GM21367 (cell line): ENCODE data around the gene ABCC8.
"Not testable (repeated sequence)": the region's sequence is repeated elsewhere in the genome, so short reads cannot be mapped to it uniquely, and the experiment has no call there.

ENCODE experiments used
- ATAC-seq: cut with Tn5 transposase; IDR thresholded peaks from one replicate; pipeline ENCODE4 v1.9.1; 2021; ENCODE audit not compliant: unreplicated experiment

The ABCC8 gene

DNA sequence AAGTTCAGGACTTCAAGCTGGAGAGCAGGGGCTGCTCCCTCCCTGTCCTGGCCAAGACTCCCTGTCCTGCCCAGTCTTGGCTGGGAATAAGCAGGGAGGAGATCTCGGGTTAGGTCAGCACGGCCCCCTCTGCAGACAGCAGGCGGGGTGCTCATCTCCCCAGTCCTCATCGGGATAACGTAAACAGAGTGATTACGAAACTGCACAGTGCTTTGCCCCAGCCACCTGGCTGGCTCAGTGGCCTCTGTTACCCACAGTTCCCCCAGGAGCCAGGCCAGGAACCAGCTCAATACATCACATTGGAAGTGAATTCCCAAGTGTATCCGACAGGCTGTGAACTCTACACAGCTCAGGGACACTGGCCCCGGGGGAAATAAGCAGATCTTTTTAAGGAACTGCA, 45.5 kb downstream of the ABCC8 start:
- ATAC-seq: no peak

DNA sequence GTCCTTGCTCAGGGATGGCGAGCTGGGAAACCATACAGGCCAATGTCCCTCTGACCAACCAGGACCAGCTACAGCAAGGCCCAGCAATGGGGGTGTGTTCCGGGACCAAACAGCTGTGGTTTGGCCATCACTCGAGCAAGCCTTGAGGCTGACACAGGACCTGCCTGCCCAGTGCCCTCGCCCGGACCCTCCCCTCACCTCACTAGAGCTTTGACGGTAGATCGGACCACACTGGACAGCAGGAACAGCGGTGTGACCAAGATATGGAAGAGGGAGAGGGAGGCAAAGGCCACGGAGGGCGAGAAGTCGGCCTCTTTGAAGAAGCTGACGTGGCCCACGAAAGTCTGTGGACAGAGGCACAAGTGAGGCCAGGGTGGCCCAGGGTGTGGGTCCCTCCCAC, 46.0 kb downstream of the ABCC8 start:
- no peak for ATAC-seq

DNA sequence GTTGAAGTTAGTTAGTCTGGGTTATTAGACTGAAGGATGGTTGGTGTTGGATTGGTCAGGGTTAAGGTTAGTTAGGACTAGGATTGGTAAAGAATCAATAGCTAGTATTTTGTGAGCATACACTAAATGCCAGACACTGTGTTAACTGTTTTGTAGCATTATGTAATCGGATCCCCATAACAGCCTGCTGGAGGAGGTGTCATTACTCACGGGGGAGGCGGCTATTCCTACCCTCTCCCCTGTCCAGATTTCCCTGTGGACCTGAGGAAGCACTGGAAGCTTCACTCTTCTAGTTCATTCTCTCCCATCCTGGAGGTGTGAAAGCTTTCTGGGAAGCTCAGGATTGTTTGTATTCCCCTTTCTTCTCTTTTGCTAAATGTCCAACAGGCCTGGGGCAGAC, 47.7 kb downstream of the ABCC8 start:
- ATAC-seq: no peak

DNA sequence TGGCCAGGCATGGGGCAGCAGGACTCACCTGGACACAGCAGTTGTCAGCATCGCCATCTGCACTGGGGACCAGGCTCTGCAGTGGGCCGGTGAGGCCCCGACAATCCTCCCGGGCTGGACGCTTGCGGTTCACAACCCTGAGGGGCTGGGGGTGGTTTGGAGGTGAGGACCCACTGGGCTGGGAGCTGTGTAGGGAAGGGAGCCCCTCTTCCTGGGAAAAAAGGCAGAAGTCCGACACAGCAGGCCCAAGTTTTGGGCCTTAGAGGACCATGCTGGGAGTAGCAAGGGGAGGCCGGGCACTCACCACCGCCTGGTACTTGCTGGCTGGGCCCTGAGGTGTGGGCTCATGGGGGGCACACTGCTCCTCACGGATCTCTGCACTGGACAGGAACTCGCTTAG, 48.4 kb downstream of the ABCC8 start:
- no peak for ATAC-seq

DNA sequence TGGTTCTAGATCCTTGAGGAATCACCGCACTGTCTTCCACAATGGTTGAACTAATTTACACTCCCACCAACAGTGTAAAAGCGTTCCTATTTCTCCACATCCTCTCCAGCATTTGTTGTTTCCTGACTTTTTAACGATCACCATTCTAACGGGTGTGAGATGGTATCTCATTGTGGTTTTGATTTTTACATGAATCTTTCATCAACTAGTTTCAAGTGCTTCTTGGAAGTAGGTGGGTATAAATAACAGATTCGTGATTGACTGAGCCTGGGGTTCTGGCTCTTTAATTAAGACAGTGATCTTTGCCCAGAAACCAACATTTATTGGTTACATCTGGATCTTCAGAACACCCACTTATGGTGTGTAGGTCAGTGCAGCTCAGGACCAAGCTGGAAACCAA, 50.4 kb downstream of the ABCC8 start:
- ATAC-seq: not testable (repeated sequence)

DNA sequence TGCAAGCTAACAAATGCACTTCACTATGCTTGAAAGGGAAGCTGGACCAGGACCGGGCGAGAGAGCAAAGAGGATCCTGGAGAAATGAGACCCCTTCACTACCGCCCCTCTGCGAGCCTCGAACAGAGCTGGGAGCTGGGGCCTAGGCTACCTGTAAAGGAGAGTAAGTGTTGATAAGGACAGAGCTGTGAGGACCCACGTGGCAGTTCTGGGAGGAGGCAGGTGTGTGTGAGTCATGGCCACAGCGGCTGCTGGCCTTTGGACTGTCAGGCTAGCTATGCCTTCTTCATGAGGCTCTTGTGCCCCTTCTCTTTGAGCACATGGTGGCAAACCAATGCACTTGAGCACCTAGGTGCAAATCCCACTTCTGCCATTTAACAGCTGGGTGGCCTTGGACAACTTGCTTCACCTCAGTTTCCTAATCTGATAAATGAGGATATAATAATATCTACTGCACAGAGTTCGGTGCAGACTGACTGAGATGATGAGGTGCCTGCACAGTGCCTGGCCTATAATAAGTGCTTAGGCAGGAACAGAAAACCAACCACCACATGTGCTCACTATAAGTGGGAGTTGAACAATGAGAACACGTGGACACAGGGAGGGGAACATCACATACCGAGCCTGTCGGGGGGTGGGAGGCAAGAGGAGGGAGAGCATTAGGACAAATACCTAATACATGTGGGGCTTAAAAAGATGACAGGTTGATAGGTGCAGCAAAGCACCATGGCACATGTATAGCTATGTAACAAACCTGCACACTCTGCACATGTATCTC, 52.9 kb downstream of the ABCC8 start:
- no peak for ATAC-seq

DNA sequence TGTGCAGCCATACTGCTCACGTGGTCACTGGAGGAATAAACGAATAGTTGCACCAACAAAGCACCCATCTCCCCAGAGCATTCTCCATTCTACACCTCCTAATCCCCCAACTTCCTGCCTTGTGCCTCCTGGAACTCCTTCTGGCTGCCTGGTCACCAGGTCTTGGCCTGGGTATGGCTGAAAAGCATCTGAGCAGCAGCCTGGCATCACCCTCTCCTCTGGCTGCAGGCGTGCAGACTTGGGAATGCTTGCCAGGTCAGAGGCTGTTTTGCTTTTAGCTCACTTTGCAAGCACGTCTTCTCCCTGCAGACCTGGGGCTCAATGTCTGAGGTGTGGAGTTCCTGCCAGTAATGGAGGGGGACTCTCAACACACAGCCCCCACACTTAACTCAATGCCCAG, 54.9 kb downstream of the ABCC8 start:
- ATAC-seq: no peak

DNA sequence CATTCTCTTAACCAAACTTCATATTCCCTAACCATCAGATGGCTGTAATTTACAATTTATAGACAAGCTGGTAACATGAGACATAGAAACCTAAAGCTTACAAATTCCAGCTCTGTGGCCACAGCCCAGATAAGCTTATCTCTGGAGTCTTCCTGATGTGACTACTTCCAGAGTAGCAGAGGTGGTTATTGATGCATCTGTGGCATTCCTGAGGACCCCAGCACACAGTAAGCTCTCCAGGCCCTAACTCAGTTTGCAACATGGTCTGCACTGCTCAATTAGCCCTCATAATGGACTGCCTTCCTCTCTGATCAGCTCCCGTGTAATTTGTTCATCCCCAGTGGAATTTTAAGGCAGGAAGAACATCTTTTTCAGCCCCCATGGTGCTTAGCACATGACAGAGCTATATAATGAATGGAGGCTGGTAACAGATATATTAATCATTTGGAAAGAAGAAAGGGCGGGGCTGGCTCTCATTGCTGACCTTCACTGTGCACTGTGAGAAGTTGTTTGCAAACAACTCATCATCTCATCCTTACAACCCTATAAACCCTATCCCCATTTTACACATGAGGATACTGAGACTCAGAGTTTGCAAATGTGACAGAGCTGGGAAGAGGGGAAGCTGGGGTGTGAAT, 58.1 kb downstream of the ABCC8 start:
- no peak for ATAC-seq

DNA sequence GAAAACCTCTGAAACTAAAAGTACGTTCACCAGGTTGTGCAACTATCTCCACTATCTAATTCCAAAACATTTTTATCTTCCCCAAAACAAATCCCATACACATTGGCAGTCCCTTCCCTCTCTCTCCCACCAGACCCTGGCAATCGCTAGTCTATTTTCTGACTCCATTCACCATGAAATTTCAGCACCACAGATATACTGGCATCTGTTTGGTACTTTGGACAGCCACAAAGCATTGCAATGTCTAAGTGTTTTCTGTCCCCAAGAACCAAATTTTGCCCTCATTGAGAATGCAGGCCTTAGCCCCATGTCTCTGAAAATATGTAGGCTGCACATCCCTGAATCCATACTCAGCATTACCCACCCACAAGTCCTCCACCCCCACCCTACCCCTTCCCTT, 60.2 kb downstream of the ABCC8 start:
- ATAC-seq: no peak

DNA sequence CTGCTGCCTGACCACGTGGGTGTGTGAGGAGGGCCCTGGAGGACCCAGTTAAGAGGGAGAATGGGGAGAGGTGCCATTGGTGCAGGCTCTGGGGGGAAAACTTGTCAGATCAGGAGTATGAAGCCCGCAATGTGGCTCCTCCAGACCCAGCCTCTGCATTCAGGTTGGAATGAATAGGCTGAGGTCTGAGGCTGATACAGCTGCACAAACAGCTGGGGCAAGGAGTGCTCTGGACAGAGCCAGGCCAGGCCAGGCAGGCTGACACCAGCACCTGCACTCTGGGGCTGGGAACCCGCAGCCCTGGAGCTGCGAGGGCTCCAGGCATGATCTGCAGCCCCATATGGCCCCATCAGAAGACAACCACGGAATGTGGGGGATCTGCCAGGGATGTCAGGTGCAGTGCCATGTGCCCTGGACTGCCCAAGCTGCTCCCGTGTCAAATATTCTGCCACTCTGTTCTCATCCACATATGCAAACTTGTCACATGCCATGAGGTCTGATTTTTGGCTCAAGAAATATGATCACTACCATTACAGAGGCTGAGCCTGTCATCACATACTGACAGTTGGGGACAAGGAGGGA, 61.0 kb downstream of the ABCC8 start:
- no peak for ATAC-seq

DNA sequence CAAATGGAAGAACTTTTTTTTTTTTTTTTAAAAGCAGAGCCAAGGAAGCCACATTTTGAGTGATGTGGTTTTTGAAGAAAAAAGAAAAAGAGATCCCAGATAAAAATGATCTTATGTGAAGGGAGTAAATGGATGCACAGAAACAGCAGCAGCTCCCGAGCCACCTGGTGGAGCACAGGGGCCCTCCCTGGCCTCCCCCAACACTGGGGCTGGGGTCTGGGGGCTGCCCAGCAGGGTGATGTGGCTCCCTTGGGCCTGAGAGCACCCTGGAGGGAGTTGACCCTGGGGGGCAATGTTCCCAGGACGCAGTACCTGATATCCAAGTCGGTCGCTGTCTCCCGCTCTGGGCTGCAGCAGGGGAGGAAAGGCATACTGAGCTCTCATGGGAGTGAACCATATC, 61.7 kb downstream of the ABCC8 start:
- ATAC-seq: no peak

DNA sequence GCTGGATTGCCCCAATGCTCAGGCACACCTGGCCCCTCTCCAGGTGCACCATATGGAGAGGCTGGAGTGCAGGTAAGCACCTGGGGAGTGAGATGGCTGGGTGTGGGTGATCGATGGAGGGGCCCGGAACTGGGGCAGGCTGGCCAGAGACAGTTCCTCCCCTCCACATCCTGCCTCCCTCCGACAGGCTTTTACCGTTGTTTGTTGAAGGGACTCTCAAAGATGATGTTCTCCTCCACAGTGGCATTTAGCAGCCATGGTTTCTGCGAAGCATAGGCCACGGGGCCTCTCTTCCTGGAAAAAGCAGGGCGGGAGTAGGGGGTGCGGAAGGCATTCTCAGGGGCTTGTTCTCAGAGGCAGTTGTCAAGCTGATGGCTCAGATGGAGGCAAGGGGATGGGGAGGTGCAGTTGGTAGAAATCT, 62.3 kb downstream of the ABCC8 start:
- no peak for ATAC-seq

DNA sequence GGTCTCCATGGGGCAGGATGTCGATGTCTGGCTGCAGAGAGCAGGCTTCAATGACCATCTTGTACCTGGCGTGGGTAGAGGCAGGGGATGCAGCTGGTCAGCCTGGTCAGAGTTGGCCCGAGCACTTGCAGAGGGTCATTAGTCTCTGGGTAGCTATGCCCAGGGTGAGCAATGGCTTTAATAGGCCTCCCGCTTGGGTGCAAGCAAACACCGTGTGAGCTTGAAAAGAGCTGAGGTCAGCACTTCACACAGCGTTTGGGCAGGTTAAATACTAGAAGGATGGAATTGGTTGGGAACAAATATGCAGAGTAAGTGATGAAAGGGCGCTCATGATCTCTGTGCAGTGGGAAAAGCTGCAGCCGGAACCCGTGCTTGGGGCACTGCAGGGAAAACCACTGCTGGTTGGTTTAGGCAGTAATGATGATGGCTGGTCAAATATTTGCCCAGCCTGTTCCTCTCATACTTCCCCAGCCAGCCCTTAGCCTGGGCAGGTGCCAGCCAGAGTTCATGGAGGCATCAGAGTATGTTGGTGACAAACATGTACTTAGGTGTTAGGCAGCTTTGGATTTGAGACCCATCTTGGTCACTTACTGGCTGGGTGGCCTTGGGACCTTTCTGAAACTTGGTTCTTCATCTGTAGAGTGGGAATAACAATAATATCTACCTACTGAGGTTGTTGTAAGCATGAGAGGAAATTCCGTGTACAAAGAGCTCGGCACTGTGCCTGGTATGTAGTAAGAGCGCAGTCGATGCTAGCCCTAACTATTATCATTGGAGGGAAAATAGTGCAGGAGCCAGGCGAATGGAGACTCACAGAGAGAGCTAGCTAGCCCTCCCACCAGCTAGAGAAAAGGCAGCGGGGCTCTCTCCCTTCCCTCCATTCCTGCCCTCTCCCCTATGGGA, 63.0 kb downstream of the ABCC8 start:
- ATAC-seq: no peak

DNA sequence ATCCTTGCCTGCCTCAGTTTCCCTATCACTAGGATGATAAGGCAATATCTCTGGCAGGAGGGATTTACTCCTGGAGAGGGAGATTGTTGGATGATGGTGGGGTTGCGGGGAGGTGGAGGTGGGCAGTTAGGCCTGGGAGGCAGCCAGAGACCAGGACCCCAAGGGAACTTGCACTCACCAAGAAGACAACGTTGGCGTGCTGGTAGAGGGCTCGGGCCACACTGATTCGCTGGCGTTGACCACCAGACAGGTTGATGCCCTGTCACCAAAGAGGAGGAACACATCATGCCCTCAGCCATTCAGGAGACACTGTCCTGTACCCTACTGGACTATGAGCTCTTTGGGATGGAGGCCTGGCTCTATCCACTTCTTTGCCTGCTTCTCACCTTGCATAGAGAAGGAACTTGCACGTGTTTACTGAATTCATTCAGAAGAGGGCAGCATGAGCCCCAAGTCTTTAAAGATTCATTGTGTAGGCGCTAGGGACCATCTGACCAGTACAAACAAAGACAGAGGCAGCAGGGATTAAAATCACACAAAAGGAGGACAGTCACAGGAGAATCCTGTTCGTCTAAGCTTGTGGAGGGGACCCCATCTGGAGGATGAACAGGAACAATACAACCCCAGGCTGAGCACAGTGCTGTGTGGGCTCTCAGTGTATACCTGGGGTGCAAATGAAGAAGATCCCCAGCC, 64.0 kb downstream of the ABCC8 start:
- ATAC-seq: no peak

DNA sequence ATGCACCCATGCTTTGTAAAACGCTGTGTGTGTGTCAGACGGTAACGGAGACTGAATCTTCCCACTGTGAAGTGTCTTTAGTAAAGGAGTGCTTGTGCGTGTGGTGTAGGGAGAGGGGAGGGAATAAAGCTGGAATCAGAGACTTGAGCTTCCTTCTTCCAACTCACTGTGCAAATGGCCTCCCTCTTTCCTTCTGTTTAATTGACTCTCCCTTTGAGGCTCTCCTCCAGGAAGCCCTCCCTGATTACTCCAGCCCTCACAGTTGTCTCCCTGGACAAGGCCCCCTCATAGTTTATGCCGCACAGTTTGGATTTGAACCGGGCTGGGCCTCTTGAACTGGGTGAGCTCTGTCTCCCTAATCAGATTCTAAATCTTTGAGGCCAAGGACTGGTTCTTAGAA, 65.2 kb downstream of the ABCC8 start:
- no peak for ATAC-seq

DNA sequence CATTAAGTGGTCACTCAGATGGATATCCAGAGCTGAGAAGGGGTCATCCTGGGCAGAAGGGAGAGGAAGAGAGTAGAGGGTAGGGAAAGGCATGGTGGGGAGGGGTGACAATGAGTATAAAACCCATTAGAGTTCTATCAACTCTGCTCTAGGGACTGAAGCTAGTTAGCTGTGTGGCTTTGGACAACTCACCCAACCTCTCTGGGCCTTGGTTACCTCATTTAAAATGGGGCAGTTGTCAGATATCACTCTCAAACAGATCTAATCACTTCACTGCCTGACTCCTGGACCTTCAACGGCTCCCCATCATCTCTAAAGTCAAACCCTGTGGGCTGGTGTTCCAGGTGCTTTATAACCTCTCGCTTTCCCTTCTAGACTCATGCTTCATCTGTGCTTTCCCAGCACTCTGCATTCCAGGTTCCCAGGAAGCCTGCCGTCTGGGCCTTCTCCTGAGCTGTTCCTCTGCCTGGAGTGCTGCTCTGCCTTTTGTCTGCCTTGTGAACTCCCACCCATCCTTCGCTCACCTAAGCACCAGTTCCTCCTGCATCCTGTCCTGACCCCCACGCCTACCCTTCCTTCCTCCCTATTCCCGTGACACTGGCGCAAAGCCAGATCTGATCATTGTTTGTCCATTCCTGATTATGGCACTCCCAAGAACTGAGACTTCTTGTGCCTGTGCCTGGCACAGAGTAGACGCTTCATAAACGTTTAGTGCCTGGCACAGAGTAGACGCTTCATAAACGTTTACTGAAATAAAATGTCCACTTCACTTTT, 65.9 kb downstream of the ABCC8 start:
- ATAC-seq: no peak

DNA sequence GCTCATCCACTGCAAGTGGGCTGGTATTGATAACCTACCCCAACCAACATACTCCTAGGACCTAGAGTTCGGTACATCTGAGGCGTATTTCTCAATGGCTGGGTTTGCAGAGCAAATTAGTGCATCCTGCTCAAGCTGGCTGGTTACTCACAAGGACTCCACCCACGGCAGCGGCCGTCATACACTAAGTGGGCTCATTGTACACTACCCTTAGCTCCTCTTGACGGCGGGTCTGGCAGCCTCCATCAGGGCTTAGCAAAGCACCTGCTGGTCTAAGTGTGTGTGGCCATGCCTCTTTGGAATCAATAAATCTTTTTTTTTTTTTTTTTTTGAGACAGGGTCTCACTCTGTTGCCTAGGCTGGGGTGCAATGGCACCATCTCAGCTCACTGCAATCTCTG, 68.0 kb downstream of the ABCC8 start:
- no peak for ATAC-seq

DNA sequence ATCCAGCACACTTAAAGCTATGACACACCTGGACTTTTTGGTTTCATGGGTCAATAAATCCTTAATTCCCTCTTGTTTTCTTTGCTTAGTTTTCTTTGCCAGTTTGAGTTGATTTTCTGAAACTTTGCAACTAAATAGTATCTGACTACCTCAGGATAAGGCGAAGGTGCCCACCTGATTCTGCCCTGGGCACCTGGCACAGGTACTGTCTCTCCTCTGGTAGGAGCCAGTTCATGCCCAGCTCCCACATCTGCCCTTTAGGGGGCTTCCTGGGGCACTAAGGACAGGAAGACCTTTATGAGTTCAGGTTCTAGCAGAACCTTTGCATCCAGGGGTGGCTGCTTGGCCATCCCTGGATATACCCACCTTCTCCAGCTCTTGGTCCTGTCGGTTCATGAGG, 68.6 kb downstream of the ABCC8 start:
- ATAC-seq: no peak

DNA sequence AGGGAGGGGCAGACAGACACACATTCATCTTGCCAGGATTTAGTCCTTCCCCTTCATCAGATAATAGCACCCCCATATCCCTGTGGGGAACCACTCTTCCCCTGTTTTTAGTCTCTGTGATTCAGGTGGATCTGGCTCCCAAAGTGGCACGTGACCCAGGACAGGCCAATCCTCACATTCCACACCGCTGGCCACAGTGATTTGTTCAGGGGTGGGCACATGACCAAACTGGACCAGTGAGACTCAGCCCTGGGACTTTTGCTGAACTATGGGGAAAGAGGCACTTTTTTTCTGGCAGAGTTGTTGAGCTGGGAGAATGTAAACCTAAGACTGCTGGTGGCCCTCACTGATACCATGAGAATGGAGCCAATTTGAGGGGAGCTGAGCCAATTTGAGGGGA, 69.1 kb downstream of the ABCC8 start:
- no peak for ATAC-seq

DNA sequence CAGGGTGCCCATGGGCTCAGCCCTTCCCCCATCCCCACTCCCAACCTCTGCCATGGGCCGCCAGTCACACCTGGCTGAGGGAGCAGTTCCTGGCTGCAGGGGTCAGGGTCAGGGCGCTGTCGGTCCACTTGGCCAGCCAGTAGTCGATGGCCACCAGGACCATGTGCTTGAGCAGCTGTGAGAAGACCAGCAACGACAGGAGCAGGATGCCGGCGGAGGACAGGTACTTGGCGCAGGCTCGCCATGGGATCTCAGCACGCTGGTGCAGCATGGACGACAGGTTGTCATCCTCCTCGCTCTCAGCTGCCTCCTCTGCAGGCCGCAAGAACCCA, 69.9 kb downstream of the ABCC8 start:
- no peak for ATAC-seq
